Activated B cell treated with CpG ODN at 0.5 μM for 24 hours (primary cell): Measurements from ENCODE around the gene MET. TPM values are rescaled to one million over a fixed set of nuclear protein-coding genes. Genes with fewer than 3 reads are reported as not detected.

Experiments used
- ATAC-seq: fragments of 200-7000 bp; cut with Tn5 transposase; one replicate; pipeline ENCODE4 v1.10.0; 2021; ENCODE audit warnings: low read depth, mild to moderate bottlenecking, moderate library complexity
- CTCF ChIA-PET: fragments of 350-600 bp; sonication (Branson Sonifier 250); formaldehyde crosslinking; loops from one replicate; lab custom pipeline; 2021; ENCODE audit warnings: antibody characterized with exemption; lab: Charles Lee
- POLR2A ChIA-PET: fragments of 350-600 bp; sonication (Branson Sonifier 250); formaldehyde crosslinking; loops from one replicate; lab custom pipeline; 2021; ENCODE audit warnings: antibody characterized with exemption; lab: Charles Lee
- DNase-seq: peaks from one replicate; pipeline ENCODE4 v3.0.0; 2022
- H3K27ac Mint-ChIP-seq: one replicate; pipeline ENCODE4 v1.8.0; 2020; ENCODE audit warnings: mixed read lengths
- H3K27me3 Mint-ChIP-seq: one replicate; pipeline ENCODE4 v1.8.0; 2021; ENCODE audit warnings: mixed read lengths
- H3K36me3 Mint-ChIP-seq: one replicate; pipeline ENCODE4 v1.8.0; 2021; ENCODE audit warnings: low read depth, mixed read lengths
- H3K4me1 Mint-ChIP-seq: one replicate; pipeline ENCODE4 v1.8.0; 2021; ENCODE audit warnings: mixed read lengths
- H3K4me3 Mint-ChIP-seq: one replicate; pipeline ENCODE4 v1.8.0; 2020; ENCODE audit warnings: mild to moderate bottlenecking, mixed read lengths
- H3K9me3 Mint-ChIP-seq: one replicate; pipeline ENCODE4 v1.8.0; 2020; ENCODE audit warnings: mixed read lengths
- CTCF ChIP-seq: fragments of 200-600 bp; IDR thresholded peaks from one replicate; pipeline ENCODE4 v1.8.0; 2022; ENCODE audit warnings: antibody characterized with exemption, mild to moderate bottlenecking
- intact Hi-C: fragments of 100-400 bp; cut with micrococcal nuclease; formaldehyde crosslinking; loops from one replicate; pipeline ENCODE4 v1.15.1; 2024
- total RNA-seq: library from RNA; stranded (reverse); gene quantifications from 2 replicates; pipeline ENCODE4 v1.2.3, GENCODE V29; 2022

The MET gene
- total RNA-seq, 1 donor from 2014 or later: 1.1 TPM

DNA sequence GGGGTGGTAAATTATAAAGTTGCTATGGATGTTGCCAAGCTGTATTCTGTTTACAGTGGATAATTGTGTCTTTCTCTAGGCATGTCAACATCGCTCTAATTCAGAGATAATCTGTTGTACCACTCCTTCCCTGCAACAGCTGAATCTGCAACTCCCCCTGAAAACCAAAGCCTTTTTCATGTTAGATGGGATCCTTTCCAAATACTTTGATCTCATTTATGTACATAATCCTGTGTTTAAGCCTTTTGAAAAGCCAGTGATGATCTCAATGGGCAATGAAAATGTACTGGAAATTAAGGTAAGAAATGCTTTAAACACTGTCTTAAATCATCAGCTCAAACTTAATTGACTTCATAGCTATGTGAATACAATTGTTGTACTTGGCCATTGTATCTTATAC is 91.0 kb downstream of the MET start:
- Mint-ChIP-seq H3K36me3 (no peaks in the 10 kb centered on the region), H3K9me3 (no peaks in the 10 kb centered on the region)

GRCh38 chr7:116763647-116764046 is 91.7 kb downstream of the MET start:
- Mint-ChIP-seq H3K4me3 (no peak overlapping the region), H3K36me3 (no peaks in the 10 kb centered on the region), H3K27ac (no peak overlapping the region), H3K9me3 (no peaks in the 10 kb centered on the region), H3K27me3 (peaks cover 2% of the 10 kb centered on the region), H3K4me1 (no peaks in the 10 kb centered on the region)
- intact Hi-C loops: no loop called here
- no peak for TF ChIP-seq CTCF
- POLR2A ChIA-PET: no interaction called here
- CTCF ChIA-PET: no interaction called here
- no peak for ATAC-seq
- DNase-seq: no peak

More for the DNA sequence above, 91.0 kb downstream of the MET start:
- no peaks in the 10 kb centered on the region for H3K4me1 Mint-ChIP-seq
- no peak overlapping the region for H3K4me3 Mint-ChIP-seq
- POLR2A ChIA-PET: no interaction called here
- intact Hi-C loops: no loop called here
- DNase-seq (no peak), ATAC-seq (no peak)
- H3K27ac Mint-ChIP-seq: no peak overlapping the region
- CTCF ChIA-PET: no interaction called here
- H3K27me3 Mint-ChIP-seq: peaks cover 2% of the 10 kb centered on the region
- TF ChIP-seq CTCF: no peak

DNA sequence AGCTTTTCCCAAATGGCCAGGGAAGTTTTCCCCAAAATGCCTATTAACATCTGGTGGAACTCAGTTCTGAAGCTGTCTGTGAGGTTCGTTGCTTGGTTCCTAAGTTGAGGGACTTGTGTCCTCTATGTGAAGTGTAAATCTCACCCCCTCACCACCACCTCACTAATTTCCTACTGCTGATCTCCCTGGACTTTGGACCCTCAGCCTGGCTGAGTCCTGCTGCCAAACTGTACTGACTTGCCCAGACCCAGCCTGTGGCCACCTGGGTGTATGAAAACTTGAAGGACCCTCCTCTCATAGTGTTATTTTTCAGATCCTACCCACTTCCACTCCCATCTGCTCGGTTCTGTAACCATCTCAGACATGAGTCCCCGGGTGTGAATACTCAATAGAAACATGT is 94.9 kb downstream of the MET start:
- no peaks in the 10 kb centered on the region for H3K9me3 Mint-ChIP-seq
- no peak for ATAC-seq
- POLR2A ChIA-PET: no interaction called here

DNA sequence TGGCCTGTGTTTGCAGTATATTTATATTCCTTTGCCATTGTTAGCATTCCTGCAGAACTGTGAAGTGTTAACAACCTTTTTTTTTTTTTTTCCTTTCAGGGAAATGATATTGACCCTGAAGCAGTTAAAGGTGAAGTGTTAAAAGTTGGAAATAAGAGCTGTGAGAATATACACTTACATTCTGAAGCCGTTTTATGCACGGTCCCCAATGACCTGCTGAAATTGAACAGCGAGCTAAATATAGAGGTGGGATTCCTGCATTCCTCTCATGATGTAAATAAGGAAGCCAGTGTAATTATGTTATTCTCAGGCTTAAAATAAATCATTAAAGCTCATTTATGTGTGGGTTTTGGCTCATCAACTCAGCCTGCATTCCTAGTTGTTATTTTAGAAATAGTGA is 97.5 kb downstream of the MET start:
- no peak for DNase-seq
- no peak for ATAC-seq
- Mint-ChIP-seq H3K27me3 (peaks cover 10% of the 10 kb centered on the region), H3K4me1 (no peaks in the 10 kb centered on the region), H3K9me3 (no peaks in the 10 kb centered on the region), H3K4me3 (no peak overlapping the region), H3K27ac (no peak overlapping the region), H3K36me3 (no peaks in the 10 kb centered on the region)
- intact Hi-C loops: no loop called here
- TF ChIP-seq CTCF: no peak
- ChIA-PET CTCF (no interaction called here), POLR2A (interaction anchor here (0.6 kb wide), 1 partner anchor 70 kb away, joined by 3 read pairs; no protein-coding TSS in a partner anchor)

More for the DNA sequence above, 94.9 kb downstream of the MET start:
- DNase-seq: no peak
- no peak for TF ChIP-seq CTCF
- intact Hi-C loops: no loop called here
- H3K27ac Mint-ChIP-seq: no peak overlapping the region
- peaks cover 3% of the 10 kb centered on the region for H3K27me3 Mint-ChIP-seq
- no peaks in the 10 kb centered on the region for H3K4me1 Mint-ChIP-seq
- no peaks in the 10 kb centered on the region for H3K36me3 Mint-ChIP-seq
- CTCF ChIA-PET: no interaction called here
- H3K4me3 Mint-ChIP-seq: no peak overlapping the region

DNA sequence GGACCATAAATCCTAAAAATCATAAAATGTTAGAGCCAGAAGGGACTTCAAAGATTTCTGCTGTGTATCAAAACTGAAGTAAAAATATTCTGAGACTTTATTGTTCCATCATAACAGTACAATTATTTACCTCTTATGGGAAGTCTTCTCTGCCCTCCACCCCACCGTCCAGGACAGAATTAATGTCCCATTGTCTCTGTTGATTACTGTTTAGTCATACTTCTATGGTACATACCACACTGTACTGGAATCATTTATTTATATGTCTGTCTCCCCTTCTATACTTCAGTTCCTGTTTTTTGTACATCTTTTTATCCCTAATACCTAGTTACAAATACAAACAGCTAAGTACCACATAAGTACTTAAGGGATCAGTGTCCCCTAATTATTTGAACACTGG is 98.9 kb downstream of the MET start:
- Mint-ChIP-seq H3K27ac (no peak overlapping the region), H3K27me3 (peaks cover 12% of the 10 kb centered on the region), H3K4me1 (no peaks in the 10 kb centered on the region), H3K4me3 (no peak overlapping the region), H3K36me3 (no peaks in the 10 kb centered on the region), H3K9me3 (no peaks in the 10 kb centered on the region)
- intact Hi-C loops: no loop called here
- TF ChIP-seq CTCF: no peak
- DNase-seq (no peak), ATAC-seq (no peak)
- POLR2A ChIA-PET: no interaction called here
- CTCF ChIA-PET: no interaction called here
